H9 (cell line): ENCODE data around the gene C9orf72. TPM values are rescaled to one million over a fixed set of nuclear protein-coding genes. Genes with fewer than 3 reads are reported as not detected.
A peak's percentile ranks its signal among the peaks of the same experiment; 100 is the strongest.
"Not testable (repeated sequence)": the region's sequence is repeated elsewhere in the genome, so short reads cannot be mapped to it uniquely, and the experiment has no call there.

Experiments used
- DNase-seq: peaks from one replicate; pipeline ENCODE4 v3.0.0-alpha.2; 2017
- H2AFZ ChIP-seq: one replicate; pipeline ENCODE4 v1.6.1; 2013; ENCODE audit warnings: mild to moderate bottlenecking, low read length, control low read depth, moderate library complexity
- H2AK5ac ChIP-seq: 2 replicates; pipeline ENCODE4 v1.6.1; 2013; ENCODE audit warnings: low read length, control low read depth, mixed read lengths; ENCODE audit not compliant: insufficient read length
- H2BK120ac ChIP-seq: one replicate; pipeline ENCODE4 v1.6.1; 2013; ENCODE audit warnings: low read depth, mild to moderate bottlenecking, low read length, control low read depth, inconsistent platforms; ENCODE audit not compliant: poor library complexity, severe bottlenecking
- H2BK12ac ChIP-seq: 2 replicates; pipeline ENCODE4 v1.6.1; 2013; ENCODE audit warnings: low read length, control low read depth, mixed read lengths, low read depth; ENCODE audit not compliant: insufficient read length
- H2BK15ac ChIP-seq: 2 replicates; pipeline ENCODE4 v1.6.1; 2013; ENCODE audit warnings: low read depth, low read length, control low read depth
- H2BK20ac ChIP-seq: one replicate; pipeline ENCODE4 v1.6.1; 2013; ENCODE audit warnings: low read depth, mild to moderate bottlenecking, low read length, control low read depth, inconsistent platforms; ENCODE audit not compliant: poor library complexity, severe bottlenecking
- H2BK5ac ChIP-seq: 2 replicates; pipeline ENCODE4 v1.6.1; 2013; ENCODE audit warnings: low read length, control low read depth, mixed read lengths; ENCODE audit not compliant: insufficient read length
- H3K14ac ChIP-seq: 2 replicates; pipeline ENCODE4 v1.6.1; 2013; ENCODE audit warnings: low read length, control low read depth; ENCODE audit not compliant: insufficient read depth
- H3K18ac ChIP-seq: 2 replicates; pipeline ENCODE4 v1.6.1; 2013; ENCODE audit warnings: low read depth, mild to moderate bottlenecking, mixed read lengths, low read length, control low read depth; ENCODE audit not compliant: insufficient read length
- H3K23ac ChIP-seq: 2 replicates; pipeline ENCODE4 v1.6.1; 2013; ENCODE audit warnings: low read length, control low read depth, mixed read lengths, low read depth; ENCODE audit not compliant: insufficient read length
- H3K23me2 ChIP-seq: 2 replicates; pipeline ENCODE4 v1.6.1; 2013; ENCODE audit warnings: low read depth, mild to moderate bottlenecking, mixed read lengths, low read length, control low read depth; ENCODE audit not compliant: insufficient read length, poor library complexity, severe bottlenecking
- H3K27ac ChIP-seq: 2 replicates; pipeline ENCODE4 v1.5.1; 2013; ENCODE audit warnings: low read length, control low read depth, mixed read lengths, low read depth; ENCODE audit not compliant: insufficient read length
- H3K27me3 ChIP-seq: 2 replicates; pipeline ENCODE4 v1.6.1; 2013; ENCODE audit warnings: low read length, control low read depth, inconsistent platforms; ENCODE audit not compliant: insufficient read depth
- H3K4ac ChIP-seq: 2 replicates; pipeline ENCODE4 v1.6.1; 2013; ENCODE audit warnings: low read depth, mild to moderate bottlenecking, control low read depth, inconsistent platforms, low read length, moderate library complexity
- H3K4me1 ChIP-seq: 2 replicates; pipeline ENCODE4 v1.6.1; 2013; ENCODE audit warnings: low read length, control low read depth, inconsistent platforms; ENCODE audit not compliant: insufficient read depth
- H3K4me2 ChIP-seq: 2 replicates; pipeline ENCODE4 v1.6.1; 2013; ENCODE audit warnings: low read length, control low read depth, mixed read lengths; ENCODE audit not compliant: insufficient read length, insufficient read depth
- H3K56ac ChIP-seq: 2 replicates; pipeline ENCODE4 v1.6.1; 2013; ENCODE audit warnings: low read depth, mild to moderate bottlenecking, mixed read lengths, low read length, control low read depth; ENCODE audit not compliant: insufficient read length
- H3K79me1 ChIP-seq: 2 replicates; pipeline ENCODE4 v1.6.1; 2013; ENCODE audit warnings: low read depth, mild to moderate bottlenecking, moderate library complexity, low read length, control low read depth, inconsistent platforms; ENCODE audit not compliant: insufficient read depth, poor library complexity, severe bottlenecking
- H3K79me2 ChIP-seq: 2 replicates; pipeline ENCODE4 v1.6.1; 2013; ENCODE audit warnings: low read length, control low read depth, inconsistent platforms; ENCODE audit not compliant: insufficient read depth
- H3K9ac ChIP-seq: 2 replicates; pipeline ENCODE4 v1.6.1; 2013; ENCODE audit warnings: low read length, control low read depth, mixed read lengths; ENCODE audit not compliant: insufficient read length; ENCODE audit errors: extremely low read depth
- H3K9me3 ChIP-seq: one replicate; pipeline ENCODE4 v1.6.1; 2013; ENCODE audit warnings: low read depth, low read length, inconsistent platforms; ENCODE audit not compliant: control insufficient read depth
- H3T11ph ChIP-seq: one replicate; pipeline ENCODE4 v1.6.1; 2013; ENCODE audit warnings: mild to moderate bottlenecking, low read length, control low read depth, inconsistent platforms
- H4K20me1 ChIP-seq: one replicate; pipeline ENCODE4 v1.6.1; 2013; ENCODE audit not compliant: control insufficient read depth, insufficient read length, insufficient read depth
- H4K5ac ChIP-seq: 2 replicates; pipeline ENCODE4 v1.6.1; 2013; ENCODE audit warnings: low read depth, mild to moderate bottlenecking, mixed read lengths, low read length, control low read depth; ENCODE audit not compliant: insufficient read length
- H4K8ac ChIP-seq: replicated peaks from 2 replicates; pipeline ENCODE4 v1.6.1; 2013; ENCODE audit warnings: low read length, control low read depth, mixed read lengths, low read depth; ENCODE audit not compliant: insufficient read length
- H4K91ac ChIP-seq: 2 replicates; pipeline ENCODE4 v1.6.1; 2013; ENCODE audit warnings: low read depth, mild to moderate bottlenecking, moderate library complexity, mixed read lengths, low read length, control low read depth; ENCODE audit not compliant: insufficient read length
- H3K27ac Mint-ChIP-seq, 3 experiments: 2 replicates in 2 of 3; 3 replicates in 1 of 3; pipeline ENCODE4 v1.8.0; 2020 to 2021; ENCODE audit warnings: mixed read lengths in 3 of 3, mild to moderate bottlenecking in 1 of 3, moderate library complexity in 1 of 3
- H3K27me3 Mint-ChIP-seq: 2 replicates; pipeline ENCODE4 v1.8.0; 2021; ENCODE audit warnings: low read depth, mild to moderate bottlenecking, moderate library complexity, mixed read lengths
- H3K36me3 Mint-ChIP-seq, 3 experiments: 2 replicates in 2 of 3; 3 replicates in 1 of 3; pipeline ENCODE4 v1.8.0; 2020 to 2021; ENCODE audit warnings: low read depth in 3 of 3, mixed read lengths in 3 of 3; ENCODE audit not compliant: insufficient read depth in 1 of 3
- H3K4me1 Mint-ChIP-seq, 2 experiments: 2 replicates each; pipeline ENCODE4 v1.8.0; 2020; ENCODE audit warnings: mixed read lengths in 2 of 2
- H3K4me3 Mint-ChIP-seq, 2 experiments: 2 replicates in 1 of 2; 3 replicates in 1 of 2; pipeline ENCODE4 v1.8.0; 2020 to 2021; ENCODE audit warnings: mild to moderate bottlenecking in 2 of 2, mixed read lengths in 2 of 2, moderate library complexity in 1 of 2
- H3K9me3 Mint-ChIP-seq, 2 experiments: 2 replicates in 1 of 2; 3 replicates in 1 of 2; pipeline ENCODE4 v1.8.0; 2020; ENCODE audit warnings: mild to moderate bottlenecking in 2 of 2, mixed read lengths in 2 of 2, moderate library complexity in 1 of 2
- CTCF ChIP-seq: fragments of 200-600 bp; sonication (generic); conservative IDR thresholded peaks from 3 replicates; pipeline ENCODE4 v1.8.0; 2021; ENCODE audit warnings: antibody characterized with exemption, mild to moderate bottlenecking
- WGBS: extraction: QIAGEN DNeasy Blood & Tissue Kit; methylation state at CpG from one replicate; pipeline ENCODE4 v1.1.7; 2013; ENCODE audit warnings: missing lambda C conversion rate, low lambda C conversion rate, mixed read lengths; ENCODE audit not compliant: insufficient read length; ENCODE audit errors: extremely low coverage; 5-methylcytosine and 5-hydroxymethylcytosine counted together
- total RNA-seq: library from RNA; stranded (reverse); gene quantifications from 2 replicates; pipeline ENCODE4 v1.2.1, GENCODE V29; 2021

The C9orf72 gene
- total RNA-seq, 1 experiment from 2014 or later: 17.0 TPM

- peaks cover 26 to 34% of the 10 kb centered on the region in 2 experiments for H3K4me1 Mint-ChIP-seq
- no peak overlapping the region for H4K8ac ChIP-seq
- H3K4ac ChIP-seq: no peak overlapping the region
- no peak overlapping the region for H2AFZ ChIP-seq
- no peak overlapping the region for H3T11ph ChIP-seq
- no peak overlapping the region for H3K56ac ChIP-seq
- H4K91ac ChIP-seq: no peak overlapping the region
- H3K27me3 ChIP-seq: no peaks in the 10 kb centered on the region
- H3K18ac ChIP-seq: no peak overlapping the region
- H3K9me3 ChIP-seq: no peaks in the 10 kb centered on the region
- H3K36me3 Mint-ChIP-seq: peaks cover 13 to 17% (median 14%) of the 10 kb centered on the region in 3 experiments
- no peak overlapping the region for H3K27ac Mint-ChIP-seq
- H3K27ac ChIP-seq: no peak overlapping the region
- H3K4me3 Mint-ChIP-seq: no peak overlapping the region
- no peaks in the 10 kb centered on the region for H3K27me3 Mint-ChIP-seq
- TF ChIP-seq CTCF: no peak
- no peak overlapping the region for H2BK15ac ChIP-seq
- no peak overlapping the region for H3K14ac ChIP-seq
- no CpG with 5 or more reads among the region's 4 CpGs for WGBS
- H3K9ac ChIP-seq: peak overlapping the region; percentile 19
- no peak overlapping the region for H2BK20ac ChIP-seq
- no peak for DNase-seq
- H2AK5ac ChIP-seq: no peak overlapping the region
- no peak overlapping the region for H2BK120ac ChIP-seq
- H3K79me2 ChIP-seq: no peaks in the 10 kb centered on the region
- H3K4me2 ChIP-seq: no peak overlapping the region
- H3K23ac ChIP-seq: no peak overlapping the region
- H2BK5ac ChIP-seq: no peak overlapping the region
- no peaks in the 10 kb centered on the region for H3K23me2 ChIP-seq
- no peak overlapping the region for H2BK12ac ChIP-seq
- no peaks in the 10 kb centered on the region for H3K79me1 ChIP-seq
- H3K9me3 Mint-ChIP-seq: peaks cover 2 to 8% of the 10 kb centered on the region in 2 experiments; a peak in 2 of 5 replicates
- H3K4me1 ChIP-seq: peaks cover 3% of the 10 kb centered on the region; the same call in 1 of the 2 replicates
- H4K20me1 ChIP-seq: no peaks in the 10 kb centered on the region
- no peak overlapping the region for H4K5ac ChIP-seq
These were observed 69.7 kb downstream of the C9orf72 start for GRCh38 chr9:27503623-27504022.

DNA sequence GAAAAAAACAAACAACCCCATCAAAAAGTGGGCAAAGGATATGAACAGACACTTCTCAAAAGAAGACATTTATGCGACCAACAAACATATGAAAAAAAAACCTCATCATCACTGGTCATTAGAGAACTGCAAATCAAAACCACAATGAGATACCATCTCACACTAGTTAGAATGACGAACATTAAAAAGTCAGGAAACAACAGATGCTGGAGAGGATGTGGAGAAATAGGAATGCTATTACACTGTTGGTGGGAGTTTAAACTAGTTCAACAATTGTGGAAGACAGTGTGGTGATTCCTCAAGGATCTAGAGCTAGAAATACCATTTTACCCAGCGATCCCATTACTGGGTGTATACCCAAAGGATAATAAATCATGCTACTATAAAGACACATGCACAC, 72.4 kb downstream of the C9orf72 start:
- H3T11ph ChIP-seq, H2AK5ac ChIP-seq, H3K27ac ChIP-seq, H3K14ac ChIP-seq, H2BK15ac ChIP-seq, H3K27ac Mint-ChIP-seq, H3K23me2 ChIP-seq, H3K9ac ChIP-seq, H3K9me3 ChIP-seq, H3K23ac ChIP-seq, H3K27me3 ChIP-seq, H3K79me2 ChIP-seq, H2BK120ac ChIP-seq, H3K79me1 ChIP-seq, H3K9me3 Mint-ChIP-seq, H3K27me3 Mint-ChIP-seq, H2BK5ac ChIP-seq, H4K8ac ChIP-seq, H3K18ac ChIP-seq, H3K4me3 Mint-ChIP-seq, H2AFZ ChIP-seq, H3K4me2 ChIP-seq, H2BK12ac ChIP-seq, H4K91ac ChIP-seq, H3K4ac ChIP-seq, H2BK20ac ChIP-seq, H4K20me1 ChIP-seq, DNase-seq, H3K36me3 Mint-ChIP-seq, H3K56ac ChIP-seq, H4K5ac ChIP-seq: not testable (repeated sequence)
- H3K4me1 Mint-ChIP-seq: peaks cover 49 to 55% of the 10 kb centered on the region in 2 experiments
- H3K4me1 ChIP-seq: peaks cover 10% of the 10 kb centered on the region; the same call in 1 of the 2 replicates
- no CpG with 5 or more reads among the region's 3 CpGs for WGBS
